ENCODE results near the gene SORD.
A peak's percentile ranks its signal among the peaks of the same experiment; 100 is the strongest.

The SORD gene

GRCh38 chr15:45118131-45118588, 95.2 kb downstream of the SORD start:
- peak; percentile 85 for DNase-seq

- DNase-seq: no peak
Observed at GRCh38 chr15:45118996-45119395, 96.0 kb downstream of the SORD start.

GRCh38 chr15:45120081-45120972, 97.3 kb downstream of the SORD start:
- DNase-seq: no peak

DNA sequence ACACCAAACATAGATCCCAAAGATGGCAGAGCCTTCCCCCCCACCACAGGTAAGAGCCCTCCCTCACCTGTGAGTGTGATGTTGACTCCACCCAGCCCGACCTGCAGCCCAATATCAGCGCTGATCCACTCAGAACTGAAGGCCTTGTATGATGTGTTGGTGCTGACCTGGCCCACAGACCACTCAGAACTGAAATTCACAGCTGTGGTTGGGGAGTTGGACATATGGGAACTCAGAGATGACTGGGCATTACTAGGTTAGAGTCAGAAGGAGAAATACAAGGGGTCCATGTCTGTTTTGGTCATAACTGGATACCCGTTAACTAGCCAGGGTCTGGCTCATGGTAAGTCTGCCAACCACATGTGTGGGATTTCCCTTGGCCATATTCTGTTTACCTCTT, 98.0 kb downstream of the SORD start:
- DNase-seq: no peak

DNA sequence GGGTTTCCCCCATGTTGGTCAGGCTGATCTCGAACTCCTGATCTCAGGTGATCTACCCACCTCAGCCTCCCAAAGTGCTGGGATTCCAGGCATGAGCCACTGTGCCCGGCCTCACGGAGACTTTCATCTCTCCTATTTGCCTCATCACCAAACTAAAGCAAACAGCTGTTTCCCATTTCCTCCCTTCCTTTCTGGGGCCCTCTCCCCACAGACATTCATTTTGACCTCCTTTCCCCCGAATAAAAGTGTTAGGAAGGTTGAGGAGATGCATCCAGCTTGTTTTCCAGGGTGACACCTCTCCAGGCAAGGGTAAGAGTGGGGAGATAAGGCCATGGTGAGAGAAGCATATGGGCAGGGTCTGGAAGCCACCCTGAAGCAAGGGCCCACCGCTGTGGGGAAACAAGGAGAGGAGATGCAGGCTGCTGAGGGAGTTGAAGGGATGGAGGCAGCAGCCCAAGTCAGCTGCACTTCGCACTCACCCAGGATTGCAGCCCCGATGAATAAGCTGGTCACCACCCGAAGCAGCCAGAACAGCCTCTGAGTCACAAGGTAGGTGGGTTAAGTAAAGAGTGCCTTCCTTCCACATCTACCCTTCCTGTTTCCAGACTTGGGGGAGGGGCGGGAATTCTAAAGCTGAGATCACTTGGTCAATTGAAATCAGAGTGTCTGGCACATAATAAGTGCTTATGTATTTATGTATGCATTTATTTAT, 98.9 kb downstream of the SORD start:
- no peak for DNase-seq

DNA sequence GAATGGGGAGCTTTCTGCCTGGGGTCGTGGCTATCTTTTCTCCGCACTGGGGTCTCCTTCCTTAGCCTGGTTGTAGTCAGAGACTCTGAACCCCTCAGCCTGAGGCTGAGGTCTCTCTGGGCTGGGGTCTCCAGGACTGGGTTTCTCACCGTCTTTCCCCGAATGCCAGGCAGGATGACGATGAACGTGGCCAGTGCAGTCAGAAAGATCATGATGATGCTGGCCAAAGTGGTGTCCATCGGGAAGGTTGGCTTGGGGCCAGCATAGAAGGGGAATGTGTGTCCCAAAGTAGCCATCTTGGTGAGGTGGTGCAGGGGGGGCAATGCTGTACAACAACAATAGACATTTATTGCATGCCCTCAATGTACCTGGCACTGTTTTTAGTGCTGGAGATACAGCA, 99.7 kb downstream of the SORD start:
- no peak for DNase-seq

GRCh38 chr15:45123397-45123796, 100.4 kb downstream of the SORD start:
- no peak for DNase-seq

- peak; percentile 64 for DNase-seq
Observed at GRCh38 chr15:45126535-45127158, 103.7 kb downstream of the SORD start.
